Liver (tissue), 3 donors: Measurements from ENCODE around the gene SORCS2.

Experiments used
- CTCF ChIP-seq: fragments of 150-350 bp; IDR thresholded peaks from 2 replicates; pipeline ENCODE4 v1.5.1; 2017; ENCODE audit warnings: improper control_type of control experiment, low read depth, low read length; ENCODE audit not compliant: missing input control
- EGR1 ChIP-seq, 2 donors: IDR thresholded peaks; 2 replicates each; pipeline ENCODE4 v1.6.1; 2016 to 2018; ENCODE audit warnings: antibody characterized with exemption in 2 of 2, low read depth in 2 of 2
- GABPA ChIP-seq, 2 donors: IDR thresholded peaks in 1 of 2; conservative IDR thresholded peaks in 1 of 2; 2 replicates each; pipeline ENCODE4 v1.6.1; 2016; ENCODE audit warnings: antibody characterized with exemption in 2 of 2, mild to moderate bottlenecking in 1 of 2, moderate library complexity in 1 of 2
- HNF4A ChIP-seq, 2 donors: conservative IDR thresholded peaks; 2 replicates each; pipeline ENCODE4 v1.6.1; 2016; ENCODE audit warnings: antibody characterized with exemption in 2 of 2, mild to moderate bottlenecking in 2 of 2
- JUND ChIP-seq, 2 donors: IDR thresholded peaks; 2 replicates each; pipeline ENCODE4 v1.6.1; 2016; ENCODE audit warnings: antibody characterized with exemption in 2 of 2
- MAX ChIP-seq: IDR thresholded peaks from 2 replicates; pipeline ENCODE4 v1.6.1; 2016; ENCODE audit warnings: antibody characterized with exemption
- NR2F2 ChIP-seq: IDR thresholded peaks from 2 replicates; pipeline ENCODE4 v1.6.1; 2016; ENCODE audit warnings: antibody characterized with exemption
- RAD21 ChIP-seq, 2 donors: IDR thresholded peaks; 2 replicates each; pipeline ENCODE4 v1.6.1; 2016; ENCODE audit warnings: antibody characterized with exemption in 2 of 2, mild to moderate bottlenecking in 2 of 2
- REST ChIP-seq: IDR thresholded peaks from 2 replicates; pipeline ENCODE4 v1.6.1; 2016; ENCODE audit warnings: antibody characterized with exemption, mild to moderate bottlenecking
- RXRA ChIP-seq, 2 donors: IDR thresholded peaks; 2 replicates each; pipeline ENCODE4 v1.6.1; 2017 to 2018; ENCODE audit warnings: antibody characterized with exemption in 2 of 2, mild to moderate bottlenecking in 1 of 2
- TAF1 ChIP-seq: conservative IDR thresholded peaks from 2 replicates; pipeline ENCODE4 v1.6.1; 2016; ENCODE audit warnings: antibody characterized with exemption, mild to moderate bottlenecking
- YY1 ChIP-seq: IDR thresholded peaks from 2 replicates; pipeline ENCODE4 v1.6.1; 2016; ENCODE audit warnings: antibody characterized with exemption, mild to moderate bottlenecking
- TF ChIP-seq, protein P1 (sequence below): IDR thresholded peaks from 2 replicates; pipeline ENCODE4 v1.6.1; 2016; ENCODE audit warnings: antibody characterized with exemption
- TF ChIP-seq, protein P2 (sequence below): IDR thresholded peaks from 2 replicates; pipeline ENCODE4 v1.6.1; 2016; ENCODE audit warnings: antibody characterized with exemption
- donor health status: healthy.
- donor health status: healthy.

DNA sequence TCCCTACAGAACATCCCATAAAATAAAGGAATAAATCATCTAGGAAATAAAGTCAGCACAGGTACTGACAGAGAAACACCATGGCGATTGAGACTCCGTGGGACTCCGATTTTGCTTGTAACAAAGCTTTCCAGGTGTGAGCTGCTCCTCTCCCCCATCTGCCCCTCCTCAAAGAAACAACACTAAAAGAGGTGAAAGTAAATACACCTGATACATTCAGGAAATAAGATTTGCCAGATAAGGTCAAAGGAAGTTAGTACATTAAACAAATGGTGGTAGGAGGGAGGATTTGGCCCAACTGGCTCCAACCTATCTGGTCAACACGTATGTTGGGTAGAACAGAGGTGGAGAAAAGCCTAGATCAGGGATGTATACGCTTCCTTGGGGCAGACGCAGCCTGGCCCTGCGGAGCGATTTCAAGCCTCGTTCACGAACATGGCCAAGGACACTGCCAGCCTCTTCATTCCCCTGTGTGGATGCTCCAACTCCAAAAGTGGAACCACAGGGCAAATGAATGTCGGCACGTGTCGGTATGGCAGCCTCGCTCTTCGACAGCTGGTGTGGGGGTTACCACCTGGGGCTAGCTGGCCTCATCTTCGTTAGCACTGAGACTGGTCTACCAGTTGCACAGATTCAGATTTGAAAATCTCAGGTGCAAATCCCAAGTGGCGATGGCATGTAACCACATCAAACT lies 584.8 kb downstream of the SORCS2 start:
- TF ChIP-seq CTCF (no peak), REST (no peak), GABPA (IDR thresholded peaks at IDR 0.05 in 1 of 2, conservative IDR thresholded peaks at IDR 0.05 in 1 of 2) (no peak), MAX (no peak), TAF1 (no peak), NR2F2 (no peak), EGR1 (IDR thresholded peaks at IDR 0.05; ENCODE audit: low read depth in 2 of 2) (no peak), RAD21 (IDR thresholded peaks at IDR 0.05) (no peak), JUND (IDR thresholded peaks at IDR 0.05) (no peak), YY1 (no peak), HNF4A (conservative IDR thresholded peaks at IDR 0.05) (no peak), RXRA (IDR thresholded peaks at IDR 0.05) (no peak)
- TF ChIP-seq, protein P1, sequence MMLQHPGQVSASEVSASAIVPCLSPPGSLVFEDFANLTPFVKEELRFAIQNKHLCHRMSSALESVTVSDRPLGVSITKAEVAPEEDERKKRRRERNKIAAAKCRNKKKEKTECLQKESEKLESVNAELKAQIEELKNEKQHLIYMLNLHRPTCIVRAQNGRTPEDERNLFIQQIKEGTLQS = no peak
- TF ChIP-seq, protein P2, sequence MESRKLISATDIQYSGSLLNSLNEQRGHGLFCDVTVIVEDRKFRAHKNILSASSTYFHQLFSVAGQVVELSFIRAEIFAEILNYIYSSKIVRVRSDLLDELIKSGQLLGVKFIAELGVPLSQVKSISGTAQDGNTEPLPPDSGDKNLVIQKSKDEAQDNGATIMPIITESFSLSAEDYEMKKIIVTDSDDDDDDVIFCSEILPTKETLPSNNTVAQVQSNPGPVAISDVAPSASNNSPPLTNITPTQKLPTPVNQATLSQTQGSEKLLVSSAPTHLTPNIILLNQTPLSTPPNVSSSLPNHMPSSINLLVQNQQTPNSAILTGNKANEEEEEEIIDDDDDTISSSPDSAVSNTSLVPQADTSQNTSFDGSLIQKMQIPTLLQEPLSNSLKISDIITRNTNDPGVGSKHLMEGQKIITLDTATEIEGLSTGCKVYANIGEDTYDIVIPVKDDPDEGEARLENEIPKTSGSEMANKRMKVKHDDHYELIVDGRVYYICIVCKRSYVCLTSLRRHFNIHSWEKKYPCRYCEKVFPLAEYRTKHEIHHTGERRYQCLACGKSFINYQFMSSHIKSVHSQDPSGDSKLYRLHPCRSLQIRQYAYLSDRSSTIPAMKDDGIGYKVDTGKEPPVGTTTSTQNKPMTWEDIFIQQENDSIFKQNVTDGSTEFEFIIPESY = no peak
